ENCODE measurements around the gene GABARAPL1. TPM values are rescaled to one million over a fixed set of nuclear protein-coding genes. Genes with fewer than 3 reads are reported as not detected.

GABARAPL1 gene
- total RNA-seq, 2 donors from 2014 or later: 86.1 to 114 TPM

DNA sequence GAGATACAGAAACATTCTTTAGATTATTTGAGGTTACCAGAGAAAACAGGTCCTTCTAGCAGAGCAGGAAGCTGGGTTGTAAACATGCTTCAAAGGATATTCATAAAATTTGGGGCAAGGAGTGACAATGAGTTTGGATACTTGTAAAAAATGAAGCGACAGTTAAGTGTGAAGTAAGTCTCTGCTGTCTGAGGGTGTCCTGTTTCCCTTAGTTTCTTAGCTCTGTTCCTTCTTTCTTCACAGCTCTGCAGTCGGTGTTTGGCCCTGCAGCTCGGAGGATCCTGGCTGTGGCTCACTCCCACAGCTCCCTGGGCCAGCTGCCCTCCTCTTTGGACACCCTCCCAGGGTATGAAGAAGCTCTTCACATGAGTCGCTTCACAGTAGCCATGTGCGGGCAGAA is 23.0 kb upstream of the GABARAPL1 start:
- ATAC-seq (ENCODE audit: insufficient number of reproducible peaks, low FRiP score, low read depth) (no peak), DNase-seq (ENCODE audit: low spot score) (no peak)
- Histone ChIP-seq H3K27ac (no peak overlapping the region), H3K36me3 (no peaks in the 10 kb centered on the region), H3K4me3 (no peak overlapping the region), H3K4me1 (ENCODE audit: control insufficient read depth in 1 of 2, low read depth in 2 of 2) (no peaks in the 10 kb centered on the region), H3K27me3 (replicated peaks; ENCODE audit: insufficient read depth) (no peaks in the 10 kb centered on the region), H3K9me3 (no peaks in the 10 kb centered on the region)
- TF ChIP-seq CTCF (IDR thresholded peaks at IDR 0.05): no peak

DNA sequence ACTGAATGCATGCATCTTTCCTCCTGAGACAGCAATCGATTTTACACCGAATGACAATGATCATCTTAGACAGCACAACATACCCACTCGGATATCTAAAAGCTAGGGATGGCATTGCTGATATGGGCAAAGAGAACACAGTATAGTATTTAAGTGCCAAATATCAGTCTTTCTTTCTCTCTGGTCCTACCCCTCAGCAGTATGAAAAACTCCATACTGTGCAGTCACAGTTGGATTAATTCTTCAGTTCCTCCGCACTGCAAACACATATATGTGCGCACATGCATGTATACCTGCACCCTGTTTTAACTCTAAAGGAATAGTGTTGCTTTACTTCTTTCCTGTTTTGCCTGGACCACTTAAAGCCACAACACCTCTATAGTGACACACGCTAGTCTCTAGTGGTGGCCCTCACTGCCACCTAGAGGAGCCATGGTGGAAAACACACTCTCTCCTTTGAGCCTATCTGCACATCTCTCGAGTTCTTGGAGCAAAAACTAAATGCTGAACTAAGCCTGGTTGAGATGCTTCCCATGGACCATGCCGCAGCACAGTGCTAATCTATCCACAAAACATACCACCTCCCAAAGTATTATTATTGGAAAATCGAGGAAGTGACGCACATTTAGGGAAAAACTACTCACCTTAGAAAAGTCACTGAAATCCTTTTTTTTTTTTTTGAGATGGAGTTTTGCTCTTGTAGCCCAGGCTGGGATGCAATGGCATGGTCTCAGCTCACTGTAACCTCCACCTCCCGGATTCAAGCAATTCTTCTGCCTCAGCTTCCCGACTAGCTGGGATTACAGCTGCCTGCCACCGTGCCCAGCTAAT is 21.9 kb upstream of the GABARAPL1 start:
- DNase-seq (ENCODE audit: low spot score): no peak

DNA sequence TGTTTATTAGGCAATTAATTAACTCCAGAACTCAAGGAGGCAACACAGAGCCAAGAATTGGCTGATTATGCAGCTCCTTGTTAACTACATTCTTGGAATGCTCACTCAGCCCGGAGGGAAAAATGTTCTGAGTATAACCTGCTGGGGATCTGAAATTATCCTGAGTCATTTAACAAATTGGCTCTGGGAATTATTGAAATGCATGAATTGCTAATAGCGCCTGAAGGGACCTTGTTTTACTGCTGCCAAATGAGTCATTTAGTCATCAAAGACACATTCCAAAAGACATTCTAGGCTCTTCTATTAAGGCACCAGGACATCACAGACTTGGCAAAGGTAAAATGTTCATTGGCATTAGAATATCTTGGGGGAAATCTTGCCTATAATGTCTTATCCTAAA is 20.8 kb upstream of the GABARAPL1 start:
- H3K9me3 ChIP-seq: no peaks in the 10 kb centered on the region
- no peaks in the 10 kb centered on the region for H3K36me3 ChIP-seq
- ATAC-seq (ENCODE audit: insufficient number of reproducible peaks, low FRiP score, low read depth): no peak
- no peak for DNase-seq (ENCODE audit: low spot score)
- H3K27ac ChIP-seq: no peak overlapping the region
- H3K27me3 ChIP-seq (replicated peaks; ENCODE audit: insufficient read depth): no peaks in the 10 kb centered on the region
- no peak for TF ChIP-seq CTCF (IDR thresholded peaks at IDR 0.05)
- no peaks in the 10 kb centered on the region for H3K4me1 ChIP-seq (ENCODE audit: control insufficient read depth in 1 of 2, low read depth in 2 of 2)
- H3K4me3 ChIP-seq: no peak overlapping the region

More for the DNA sequence above, 21.9 kb upstream of the GABARAPL1 start:
- H3K4me1 ChIP-seq (ENCODE audit: control insufficient read depth in 1 of 2, low read depth in 2 of 2): no peaks in the 10 kb centered on the region
- H3K36me3 ChIP-seq: no peaks in the 10 kb centered on the region
- H3K9me3 ChIP-seq: no peaks in the 10 kb centered on the region
- H3K27ac ChIP-seq: no peak overlapping the region
- peak; percentile 53 for TF ChIP-seq CTCF (IDR thresholded peaks at IDR 0.05)
- ATAC-seq (ENCODE audit: insufficient number of reproducible peaks, low FRiP score, low read depth): peak; percentile 57
- no peak overlapping the region for H3K4me3 ChIP-seq
- no peaks in the 10 kb centered on the region for H3K27me3 ChIP-seq (replicated peaks; ENCODE audit: insufficient read depth)

DNA sequence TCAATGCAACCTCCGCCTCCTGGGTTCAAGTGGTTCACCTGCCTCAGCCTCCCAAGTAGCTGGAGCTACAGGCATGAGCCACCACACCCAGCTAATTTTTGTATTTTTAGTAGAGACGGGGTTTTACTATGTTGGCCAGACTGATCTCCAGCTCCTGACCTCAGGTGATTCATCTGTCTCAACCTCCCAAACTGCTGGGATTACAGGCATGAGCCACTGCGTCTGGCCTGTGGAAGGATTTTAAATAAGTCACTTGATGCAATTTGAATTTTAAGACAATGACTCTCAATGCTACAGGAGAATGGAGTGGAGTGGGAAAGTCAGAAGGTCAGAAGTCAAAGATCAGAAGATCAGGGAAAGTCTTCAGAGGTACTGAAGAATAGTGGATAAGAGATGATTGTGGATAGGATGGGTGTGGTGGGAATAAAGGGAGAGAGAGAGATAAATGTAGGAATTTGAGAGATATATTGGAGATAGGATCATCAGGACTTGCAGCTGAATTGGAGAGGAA is 18.5 kb upstream of the GABARAPL1 start:
- no peaks in the 10 kb centered on the region for H3K27me3 ChIP-seq (replicated peaks; ENCODE audit: insufficient read depth)
- no peaks in the 10 kb centered on the region for H3K9me3 ChIP-seq
- ATAC-seq (ENCODE audit: insufficient number of reproducible peaks, low FRiP score, low read depth) (no peak), DNase-seq (ENCODE audit: low spot score) (no peak)
- no peak for TF ChIP-seq CTCF (IDR thresholded peaks at IDR 0.05)
- no peak overlapping the region for H3K27ac ChIP-seq
- H3K4me3 ChIP-seq: no peak overlapping the region
- H3K4me1 ChIP-seq (ENCODE audit: control insufficient read depth in 1 of 2, low read depth in 2 of 2): no peaks in the 10 kb centered on the region
- no peaks in the 10 kb centered on the region for H3K36me3 ChIP-seq

DNA sequence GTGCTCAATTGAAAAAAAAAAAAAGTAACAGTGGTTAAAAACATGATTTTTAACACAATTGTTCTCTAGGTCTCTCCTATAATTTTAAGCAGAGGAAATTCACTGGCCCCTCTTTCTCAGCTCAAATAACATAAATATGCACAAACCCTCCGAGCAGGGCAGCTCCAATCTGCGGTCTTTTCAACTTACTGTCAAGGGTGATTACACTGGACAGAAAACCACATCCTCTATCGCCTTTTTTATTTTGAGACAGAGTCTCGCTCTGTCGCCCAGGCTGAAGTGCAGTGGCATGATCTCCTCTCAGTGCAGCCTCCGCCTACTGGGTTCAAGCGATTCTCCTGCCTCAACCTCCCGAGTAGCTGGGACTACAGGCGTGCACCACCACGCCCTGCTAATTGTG is 16.5 kb upstream of the GABARAPL1 start:
- no peak for DNase-seq (ENCODE audit: low spot score)
- H3K9me3 ChIP-seq: no peaks in the 10 kb centered on the region
- no peak overlapping the region for H3K27ac ChIP-seq
- no peaks in the 10 kb centered on the region for H3K27me3 ChIP-seq (replicated peaks; ENCODE audit: insufficient read depth)
- no peak overlapping the region for H3K4me3 ChIP-seq
- no peak for ATAC-seq (ENCODE audit: insufficient number of reproducible peaks, low FRiP score, low read depth)
- no peak for TF ChIP-seq CTCF (IDR thresholded peaks at IDR 0.05)
- no peaks in the 10 kb centered on the region for H3K36me3 ChIP-seq
- no peaks in the 10 kb centered on the region for H3K4me1 ChIP-seq (ENCODE audit: control insufficient read depth in 1 of 2, low read depth in 2 of 2)

Data from thoracic aorta (tissue), 2 donors.